MCF 10A (cell line): ENCODE data around the gene TEDDM1. TPM values are rescaled to one million over a fixed set of nuclear protein-coding genes. Genes with fewer than 3 reads are reported as not detected.

Experiments used
- BruUV-seq: library from RNA; stranded (reverse); fragments of 400-500 nt; replicated peaks from 2 replicates; lab custom pipeline; 2021; lab: Mats Ljungman, UMichigan
- CTCF ChIA-PET: fragments of 300-600 bp; sonication (Branson Sonifier 250); formaldehyde crosslinking; extraction: SDS; loops from one replicate; lab custom pipeline; 2021; ENCODE audit warnings: antibody characterized with exemption, inconsistent platforms; lab: Yijun Ruan, JAX
- POLR2A ChIA-PET: fragments of 300-600, 350-650 bp; sonication (Branson Sonifier 250); formaldehyde crosslinking; extraction: SDS; loops from one replicate; lab custom pipeline; 2020; ENCODE audit warnings: antibody characterized with exemption, inconsistent platforms; lab: Yijun Ruan, JAX
- DNase-seq: peaks from one replicate; pipeline ENCODE4 v3.0.0-alpha.2; 2018; ENCODE audit not compliant: unreplicated experiment
- H3K27ac Mint-ChIP-seq: one replicate; pipeline ENCODE4 v1.8.0; 2022; ENCODE audit warnings: mild to moderate bottlenecking, low read depth, mixed read lengths; ENCODE audit not compliant: unreplicated experiment
- H3K27me3 Mint-ChIP-seq: one replicate; pipeline ENCODE4 v1.8.0; 2022; ENCODE audit warnings: mixed read lengths; ENCODE audit not compliant: insufficient read depth, unreplicated experiment
- H3K36me3 Mint-ChIP-seq: one replicate; pipeline ENCODE4 v1.8.0; 2022; ENCODE audit warnings: mild to moderate bottlenecking, moderate library complexity, mixed read lengths; ENCODE audit not compliant: insufficient read depth, unreplicated experiment
- H3K4me1 Mint-ChIP-seq: one replicate; pipeline ENCODE4 v1.8.0; 2022; ENCODE audit warnings: mixed read lengths; ENCODE audit not compliant: insufficient read depth, unreplicated experiment
- H3K4me3 Mint-ChIP-seq: one replicate; pipeline ENCODE4 v1.8.0; 2022; ENCODE audit warnings: mild to moderate bottlenecking, moderate library complexity, mixed read lengths; ENCODE audit not compliant: unreplicated experiment
- H3K9me3 Mint-ChIP-seq: one replicate; pipeline ENCODE4 v1.8.0; 2022; ENCODE audit warnings: mixed read lengths; ENCODE audit not compliant: unreplicated experiment
- intact Hi-C: fragments of 100-400 bp; cut with micrococcal nuclease; formaldehyde crosslinking; loops from 2 replicates; pipeline ENCODE4 v1.14.1; 2022
- total RNA-seq: library from RNA; stranded (reverse); gene quantifications from 2 replicates; pipeline ENCODE4 v1.2.3, GENCODE V29; 2022
- TF ChIP-seq, protein P1 (sequence below): fragments of 200-600 bp; IDR thresholded peaks from one replicate; pipeline ENCODE4 v1.8.0; 2022; ENCODE audit warnings: antibody characterized with exemption, mild to moderate bottlenecking; ENCODE audit not compliant: unreplicated experiment

The TEDDM1 gene
- total RNA-seq, 1 experiment from 2014 or later = not detected

DNA sequence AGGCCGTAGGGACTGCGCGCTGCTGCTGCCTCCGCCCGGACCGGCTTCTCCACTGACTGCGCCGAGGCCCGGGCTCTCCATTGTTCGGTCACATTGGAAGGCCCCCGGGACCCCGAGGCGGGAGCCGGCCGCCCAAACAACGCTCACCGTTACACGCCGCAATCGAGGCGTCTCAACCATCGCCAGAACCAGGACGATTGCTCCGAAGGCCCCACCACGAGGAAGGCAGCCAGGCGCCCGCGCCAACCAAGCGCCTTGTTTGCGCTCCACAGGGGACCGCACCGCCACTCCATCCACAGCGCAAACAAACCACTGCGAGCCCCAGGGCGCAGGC lies 9.5 kb downstream of the TEDDM1 start:
- Mint-ChIP-seq H3K4me1 (peaks cover 29% of the 10 kb centered on the region), H3K4me3 (peak overlapping the region; percentile 100)

GRCh38 chr1:182389619-182390047 lies 10.8 kb downstream of the TEDDM1 start:
- Mint-ChIP-seq H3K9me3 (no peaks in the 10 kb centered on the region), H3K4me3 (peak overlapping the region; percentile 100), H3K27ac (peak overlapping the region; percentile 100), H3K4me1 (peaks cover 36% of the 10 kb centered on the region), H3K36me3 (peaks cover 69% of the 10 kb centered on the region), H3K27me3 (no peaks in the 10 kb centered on the region)
- POLR2A ChIA-PET = interaction anchor here (0.6 to 8.7 kb wide), 21 partner anchors 10 to 453 kb away, joined by 3 to 151 read pairs (median 4); partner anchors contain the start of gene RGS16
- TF ChIP-seq, protein P1, sequence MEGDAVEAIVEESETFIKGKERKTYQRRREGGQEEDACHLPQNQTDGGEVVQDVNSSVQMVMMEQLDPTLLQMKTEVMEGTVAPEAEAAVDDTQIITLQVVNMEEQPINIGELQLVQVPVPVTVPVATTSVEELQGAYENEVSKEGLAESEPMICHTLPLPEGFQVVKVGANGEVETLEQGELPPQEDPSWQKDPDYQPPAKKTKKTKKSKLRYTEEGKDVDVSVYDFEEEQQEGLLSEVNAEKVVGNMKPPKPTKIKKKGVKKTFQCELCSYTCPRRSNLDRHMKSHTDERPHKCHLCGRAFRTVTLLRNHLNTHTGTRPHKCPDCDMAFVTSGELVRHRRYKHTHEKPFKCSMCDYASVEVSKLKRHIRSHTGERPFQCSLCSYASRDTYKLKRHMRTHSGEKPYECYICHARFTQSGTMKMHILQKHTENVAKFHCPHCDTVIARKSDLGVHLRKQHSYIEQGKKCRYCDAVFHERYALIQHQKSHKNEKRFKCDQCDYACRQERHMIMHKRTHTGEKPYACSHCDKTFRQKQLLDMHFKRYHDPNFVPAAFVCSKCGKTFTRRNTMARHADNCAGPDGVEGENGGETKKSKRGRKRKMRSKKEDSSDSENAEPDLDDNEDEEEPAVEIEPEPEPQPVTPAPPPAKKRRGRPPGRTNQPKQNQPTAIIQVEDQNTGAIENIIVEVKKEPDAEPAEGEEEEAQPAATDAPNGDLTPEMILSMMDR = no peak
- BruUV-seq = no TSS peak
- CTCF ChIA-PET = interaction anchor here (0.6 to 2.6 kb wide), 8 partner anchors 9 to 305 kb away, joined by 3 to 12 read pairs (median 5); no protein-coding TSS in a partner anchor
- DNase-seq = peak; percentile 34
- intact Hi-C loops = loop anchor here (5.0 kb wide), 1 partner anchor 172 kb away; no protein-coding TSS in a partner anchor

More for the DNA sequence above, 9.5 kb downstream of the TEDDM1 start:
- POLR2A ChIA-PET = interaction anchor here (1.1 to 8.7 kb wide), 14 partner anchors 12 to 306 kb away, joined by 3 to 151 read pairs (median 14); no protein-coding TSS in a partner anchor
- H3K9me3 Mint-ChIP-seq = no peaks in the 10 kb centered on the region
- H3K27me3 Mint-ChIP-seq = no peaks in the 10 kb centered on the region
- H3K27ac Mint-ChIP-seq = peak overlapping the region; percentile 100
- no peak for DNase-seq
- CTCF ChIA-PET = interaction anchor here (1.2 to 2.6 kb wide), 4 partner anchors 10 to 220 kb away, joined by 3 to 12 read pairs (median 8); no protein-coding TSS in a partner anchor
- TF ChIP-seq, protein P1 = peak; percentile 3
- intact Hi-C loops = loop anchor here (1.0 to 5.0 kb wide), 3 partner anchors 174 to 248 kb away; no protein-coding TSS in a partner anchor
- no TSS peak for BruUV-seq
- peaks cover 56% of the 10 kb centered on the region for H3K36me3 Mint-ChIP-seq

- Mint-ChIP-seq H3K4me1 (peaks cover 36% of the 10 kb centered on the region), H3K4me3 (peak overlapping the region; percentile 100), H3K27me3 (no peaks in the 10 kb centered on the region), H3K36me3 (peaks cover 80% of the 10 kb centered on the region), H3K27ac (peak overlapping the region; percentile 100), H3K9me3 (no peaks in the 10 kb centered on the region)
- no peak for DNase-seq
- intact Hi-C loops = no loop called here
- TF ChIP-seq, protein P1 = no peak
- ChIA-PET CTCF (interaction anchor here (0.9 to 2.6 kb wide), 7 partner anchors 8 to 303 kb away, joined by 3 to 12 read pairs (median 4); no protein-coding TSS in a partner anchor), POLR2A (interaction anchor here (0.6 to 8.7 kb wide), 21 partner anchors 8 to 777 kb away, joined by 3 to 151 read pairs (median 8); no protein-coding TSS in a partner anchor)
- BruUV-seq = no TSS peak
These were observed 11.9 kb downstream of the TEDDM1 start for GRCh38 chr1:182388392-182389134.

DNA sequence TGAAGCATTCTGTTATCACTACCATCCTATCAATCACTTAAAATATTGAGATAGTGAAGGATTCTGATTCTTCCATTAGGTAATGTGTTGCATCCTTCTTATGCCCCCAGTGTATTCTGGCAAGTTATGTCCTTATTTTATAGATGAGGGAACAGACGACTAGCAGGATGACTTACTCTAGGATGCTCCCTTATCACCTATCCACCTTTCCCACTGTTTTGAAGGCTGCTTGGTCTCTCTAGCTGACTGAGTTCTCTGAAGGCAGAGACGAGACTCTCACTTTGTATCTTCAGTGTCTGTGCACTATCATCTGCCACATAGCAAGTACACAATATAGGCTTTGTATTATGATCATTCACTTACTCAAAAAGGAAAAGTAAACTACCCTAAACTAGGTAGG lies 12.9 kb downstream of the TEDDM1 start:
- intact Hi-C loops = no loop called here
- TF ChIP-seq, protein P1 = no peak
- Mint-ChIP-seq H3K4me3 (peak overlapping the region; percentile 100), H3K27ac (peak overlapping the region; percentile 100), H3K27me3 (no peaks in the 10 kb centered on the region), H3K36me3 (peaks cover 90% of the 10 kb centered on the region), H3K4me1 (peaks cover 36% of the 10 kb centered on the region), H3K9me3 (no peaks in the 10 kb centered on the region)
- ChIA-PET CTCF (interaction anchor here (0.6 to 1.4 kb wide), 5 partner anchors 9 to 87 kb away, joined by 3 to 4 read pairs (median 3); no protein-coding TSS in a partner anchor), POLR2A (interaction anchor here (0.8 to 8.7 kb wide), 14 partner anchors 8 to 300 kb away, joined by 3 to 151 read pairs (median 8); no protein-coding TSS in a partner anchor)
- DNase-seq = no peak
- no TSS peak for BruUV-seq
